H1 (cell line): Measurements from ENCODE around the gene CASZ1. TPM values are rescaled to one million over a fixed set of nuclear protein-coding genes. Genes with fewer than 3 reads are reported as not detected.

Experiments used
- CTCF ChIA-PET: fragments of 300-600 bp; sonication (Branson Sonifier 250); formaldehyde crosslinking; loops from one replicate; lab custom pipeline; 2021; ENCODE audit not compliant: partially characterized antibody; lab: Charles Lee
- POLR2A ChIA-PET: fragments of 300-600 bp; sonication (Branson Sonifier 250); formaldehyde crosslinking; loops from one replicate; lab custom pipeline; 2021; ENCODE audit warnings: inconsistent platforms; ENCODE audit not compliant: partially characterized antibody; lab: Charles Lee
- DNase-seq, 2 experiments: peaks; one replicate each; pipeline versions ENCODE4 v3.0.0 to v3.0.0-alpha.2; 2010 to 2022; ENCODE audit warnings: low spot score in 2 of 2, low read depth in 1 of 2, mixed read lengths in 1 of 2
- FAIRE-seq: peaks from 2 replicates; lab custom pipeline; 2011; peaks lifted over from hg19 to GRCh38; lab: Jason Lieb, UNC
- H2AFZ ChIP-seq: 2 replicates; pipeline ENCODE4 v1.8.1; 2012; ENCODE audit warnings: low read length, inconsistent platforms
- H2AK5ac ChIP-seq: 2 replicates; pipeline ENCODE4 v1.6.1; 2013; ENCODE audit warnings: low read depth, low read length
- H2BK120ac ChIP-seq: replicated peaks from 2 replicates; pipeline ENCODE3; 2013; ENCODE audit warnings: low read depth, low read length, inconsistent platforms
- H2BK12ac ChIP-seq: 2 replicates; pipeline ENCODE4 v1.6.1; 2013; ENCODE audit warnings: low read depth, low read length
- H2BK15ac ChIP-seq: 2 replicates; pipeline ENCODE4 v1.6.1; 2013; ENCODE audit warnings: low read length
- H2BK20ac ChIP-seq: 2 replicates; pipeline ENCODE4 v1.6.1; 2013; ENCODE audit warnings: low read length
- H2BK5ac ChIP-seq: 2 replicates; pipeline ENCODE4 v1.6.1; 2013; ENCODE audit warnings: low read depth, low read length
- H3K14ac ChIP-seq: 2 replicates; pipeline ENCODE4 v1.6.1; 2013; ENCODE audit warnings: inconsistent platforms; ENCODE audit not compliant: insufficient read length
- H3K18ac ChIP-seq: 2 replicates; pipeline ENCODE4 v1.6.1; 2013; ENCODE audit warnings: low read length; ENCODE audit errors: extremely low read depth
- H3K23ac ChIP-seq: 2 replicates; pipeline ENCODE4 v1.6.1; 2013; ENCODE audit warnings: inconsistent platforms; ENCODE audit not compliant: insufficient read length
- H3K23me2 ChIP-seq: 2 replicates; pipeline ENCODE4 v1.6.1; 2013; ENCODE audit warnings: low read depth, low read length
- H3K27ac ChIP-seq: 2 replicates; pipeline ENCODE4 v1.6.1; 2011; ENCODE audit warnings: low read depth, low read length, inconsistent platforms
- H3K27me3 ChIP-seq, 4 experiments: replicated peaks in 1 of 4; 1 replicate in 1 of 4; 2 replicates in 3 of 4; pipeline versions ENCODE4 v1.6.1 to v1.8.1; 2011 to 2013; ENCODE audit warnings: low read length in 3 of 4, mild to moderate bottlenecking in 3 of 4, inconsistent platforms in 2 of 4, mixed read lengths in 2 of 4, moderate library complexity in 1 of 4; ENCODE audit not compliant: control insufficient read depth in 3 of 4, insufficient read depth in 3 of 4; ENCODE audit errors: extremely low read depth in 1 of 4
- H3K36me3 ChIP-seq, 4 experiments: 2 replicates each; pipeline versions ENCODE4 v1.6.1 to v1.8.1; 2011 to 2013; ENCODE audit warnings: mild to moderate bottlenecking in 4 of 4, low read length in 3 of 4, moderate library complexity in 2 of 4, control low read depth in 1 of 4, inconsistent platforms in 1 of 4; ENCODE audit not compliant: insufficient read depth in 4 of 4, control insufficient read depth in 2 of 4
- H3K4ac ChIP-seq: replicated peaks from 2 replicates; pipeline ENCODE3; 2013; ENCODE audit warnings: low read length, low read depth, mixed read lengths, inconsistent platforms; ENCODE audit not compliant: insufficient read length
- H3K4me1 ChIP-seq, 4 experiments: replicated peaks in 1 of 4; 1 replicate in 1 of 4; 2 replicates in 3 of 4; pipeline versions ENCODE4 v1.6.1 to v1.8.1; 2011 to 2013; ENCODE audit warnings: low read length in 3 of 4, inconsistent platforms in 2 of 4, mixed read lengths in 1 of 4; ENCODE audit not compliant: insufficient read depth in 4 of 4, control insufficient read depth in 3 of 4
- H3K4me2 ChIP-seq, 2 experiments: 2 replicates each; pipeline versions ENCODE4 v1.6.1 to v1.8.1; 2011 to 2013; ENCODE audit warnings: low read depth in 2 of 2, low read length in 2 of 2, control low read depth in 1 of 2, inconsistent platforms in 1 of 2, mild to moderate bottlenecking in 1 of 2; ENCODE audit not compliant: insufficient read depth in 1 of 2
- H3K4me3 ChIP-seq, 4 experiments: fragments of 200-600, 300-600 bp in 1 of 4; sonication (generic), shearing (Covaris generic), sonication (Bioruptor Twin) in 1 of 4; 2 replicates each; pipeline versions ENCODE4 v1.5.1 to v1.8.1; 2011 to 2016; ENCODE audit warnings: low read length in 4 of 4, low read depth in 3 of 4, control low read depth in 2 of 4, inconsistent platforms in 2 of 4, mild to moderate bottlenecking in 2 of 4, mixed read lengths in 1 of 4, moderate library complexity in 1 of 4; ENCODE audit not compliant: insufficient read depth in 2 of 4; ENCODE audit errors: extremely low read depth in 1 of 4
- H3K56ac ChIP-seq: replicated peaks from 2 replicates; pipeline ENCODE3; 2013; ENCODE audit warnings: low read depth, mild to moderate bottlenecking, mixed read lengths, low read length, inconsistent platforms; ENCODE audit not compliant: insufficient read length
- H3K79me1 ChIP-seq: 2 replicates; pipeline ENCODE4 v1.6.1; 2013; ENCODE audit warnings: low read depth, low read length, control low read depth
- H3K79me2 ChIP-seq, 2 experiments: 2 replicates each; pipeline versions ENCODE4 v1.6.1 to v1.8.1; 2012 to 2013; ENCODE audit warnings: low read length in 2 of 2, mild to moderate bottlenecking in 2 of 2, inconsistent platforms in 1 of 2; ENCODE audit not compliant: insufficient read depth in 2 of 2, control insufficient read depth in 1 of 2
- H3K9ac ChIP-seq, 4 experiments: replicated peaks in 1 of 4; 1 replicate in 1 of 4; 2 replicates in 3 of 4; pipeline versions ENCODE4 v1.6.1 to v1.8.1; 2011 to 2013; ENCODE audit warnings: low read depth in 3 of 4, low read length in 3 of 4, control low read depth in 2 of 4, mild to moderate bottlenecking in 2 of 4, moderate library complexity in 2 of 4, inconsistent platforms in 1 of 4; ENCODE audit errors: extremely low read depth in 1 of 4
- H3K9me3 ChIP-seq, 2 experiments: 2 replicates each; pipeline versions ENCODE4 v1.6.1 to v1.8.1; 2012 to 2013; ENCODE audit warnings: mild to moderate bottlenecking in 2 of 2, moderate library complexity in 2 of 2, control low read depth in 1 of 2, inconsistent platforms in 1 of 2, low read depth in 1 of 2, low read length in 1 of 2, mixed read lengths in 1 of 2; ENCODE audit not compliant: insufficient read depth in 2 of 2
- H4K20me1 ChIP-seq, 2 experiments: replicated peaks in 1 of 2; 2 replicates each; pipeline versions ENCODE3 to v1.8.1; 2011 to 2013; ENCODE audit warnings: inconsistent platforms in 2 of 2, low read length in 2 of 2, mild to moderate bottlenecking in 1 of 2; ENCODE audit not compliant: insufficient read depth in 2 of 2, control insufficient read depth in 1 of 2
- H4K5ac ChIP-seq: 2 replicates; pipeline ENCODE4 v1.6.1; 2013; ENCODE audit warnings: low read length, low read depth, mixed read lengths, inconsistent platforms; ENCODE audit not compliant: insufficient read length
- H4K8ac ChIP-seq: 2 replicates; pipeline ENCODE4 v1.8.0; 2013; ENCODE audit warnings: mild to moderate bottlenecking, moderate library complexity, low read length, inconsistent platforms; ENCODE audit not compliant: insufficient read depth; ENCODE audit errors: extremely low read depth
- H4K91ac ChIP-seq: replicated peaks from 2 replicates; pipeline ENCODE3; 2013; ENCODE audit warnings: low read length, mixed read lengths, inconsistent platforms; ENCODE audit not compliant: insufficient read length
- ASH2L ChIP-seq: fragments of 200-600, 300-600 bp; sonication (generic); IDR thresholded peaks from one replicate; pipeline ENCODE4 v1.7.1; 2017; ENCODE audit warnings: low read length
- CBX8 ChIP-seq: fragments of 300-800, 300-1000 bp; sonication (generic); IDR thresholded peaks from 2 replicates; pipeline ENCODE4 v1.7.1; 2016; ENCODE audit warnings: low read depth, low read length, borderline replicate concordance
- JUN ChIP-seq: IDR thresholded peaks from 2 replicates; pipeline ENCODE4 v1.6.1; 2011; ENCODE audit warnings: low read depth, mild to moderate bottlenecking, improper control_type of control experiment, low read length
- JUND ChIP-seq: IDR thresholded peaks from 2 replicates; pipeline ENCODE4 v1.6.1; 2011; ENCODE audit warnings: mild to moderate bottlenecking, improper control_type of control experiment, low read length
- MAFK ChIP-seq: IDR thresholded peaks from 2 replicates; pipeline ENCODE4 v1.6.1; 2012; ENCODE audit warnings: low read depth, mild to moderate bottlenecking, improper control_type of control experiment, low read length
- SAP30 ChIP-seq: fragments of 300-600 bp; sonication (generic); IDR thresholded peaks from 2 replicates; pipeline ENCODE4 v1.7.1; 2012; ENCODE audit warnings: low read length, moderate library complexity, mild to moderate bottlenecking, inconsistent platforms; ENCODE audit not compliant: insufficient read depth, insufficient replicate concordance
- SP4 ChIP-seq: IDR thresholded peaks from 2 replicates; pipeline ENCODE4 v1.6.1; 2012; ENCODE audit warnings: low read length, inconsistent platforms
- SUZ12 ChIP-seq: fragments of 200-600 bp; sonication (generic); IDR thresholded peaks from 2 replicates; pipeline ENCODE4 v1.6.1; 2012; ENCODE audit warnings: mild to moderate bottlenecking, inconsistent platforms, low read length, moderate library complexity, mixed read lengths
- WGBS, 2 experiments: shearing (Covaris generic) in 1 of 2; methylation state at CpG; one replicate each; pipeline versions ENCODE4 v1.1.6 to v1.1.7; 2013 to 2015; ENCODE audit warnings: low lambda C conversion rate in 2 of 2, mixed read lengths in 2 of 2, inconsistent platforms in 1 of 2, low coverage in 1 of 2, missing lambda C conversion rate in 1 of 2; ENCODE audit not compliant: insufficient replicate concordance in 2 of 2, insufficient coverage in 1 of 2, insufficient read length in 1 of 2; ENCODE audit errors: extremely low coverage in 1 of 2, missing lambda C conversion rate in 1 of 2; 5-methylcytosine and 5-hydroxymethylcytosine counted together
- polyA plus RNA-seq, 7 experiments: library from polyadenylated mRNA; depleted of rRNA in 3 of 7; stranded (reverse) in 5 of 7; unstranded in 2 of 7; fragments of >200 nt in 5 of 7; fragments of 200-250 nt in 2 of 7; gene quantifications; 1 replicate in 5 of 7; 2 replicates in 1 of 7; 4 replicates in 1 of 7; pipeline versions ENCODE4 v1.2.1 to v1.2.3, GENCODE V29; 2011 to 2013; ENCODE audit warnings: missing spikeins in 2 of 7, mixed read lengths in 2 of 7
- total RNA-seq: library from RNA; stranded (reverse); fragmentation: NEBNext Ultra II Directional; extraction: Animal tissue kit (Norgen Biotek cat#: 25700); gene quantifications from 2 replicates; pipeline ENCODE4 v1.2.1, GENCODE V29; 2021
- TF ChIP-seq, protein P1 (sequence below): IDR thresholded peaks from 2 replicates; pipeline ENCODE4 v1.6.1; 2011; ENCODE audit warnings: low read depth, mild to moderate bottlenecking, low read length; ENCODE audit not compliant: insufficient read depth

The CASZ1 gene
- total and polyA plus RNA-seq, 2 of the 8 experiments (the other 6 are each of a cell fraction or from before 2014, with no cell fraction given) = 4.4 to 7.7 TPM

DNA sequence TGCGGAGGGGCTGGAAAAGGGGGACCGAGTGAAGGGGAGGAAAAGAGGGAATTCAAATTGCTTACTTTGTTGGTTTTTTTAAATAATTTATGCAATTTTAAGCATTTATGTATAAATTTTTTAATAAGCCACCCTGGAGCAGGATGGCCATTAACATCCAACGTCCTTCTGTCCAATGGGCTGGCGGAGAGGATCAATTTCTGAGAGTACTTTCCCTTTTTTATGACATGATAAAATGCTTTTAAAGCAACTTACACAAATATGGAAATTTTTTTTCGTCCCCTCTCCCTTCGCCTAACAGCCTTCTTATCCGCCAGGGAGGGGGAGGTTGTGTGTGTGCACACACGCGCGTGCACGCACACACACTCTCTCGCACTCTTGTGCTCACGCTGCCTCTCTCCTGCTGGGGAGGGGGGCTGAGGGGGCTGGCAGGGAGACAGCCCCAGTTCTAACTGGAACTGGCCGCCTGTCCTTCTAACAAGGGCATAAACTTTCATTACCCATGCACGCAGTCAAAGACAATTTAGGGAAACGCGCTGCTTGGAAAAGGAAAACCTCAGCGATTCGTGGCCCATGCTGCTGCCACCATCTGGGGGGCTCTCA lies 123.2 kb downstream of the CASZ1 start:
- WGBS, 2 experiments = 91% methylated on average over 13 of the region's 19 CpGs; no CpG with 5 or more reads in 1 of the 2 experiments
- no peaks in the 10 kb centered on the region for H3K36me3 ChIP-seq
- no peak overlapping the region for H3K9ac ChIP-seq
- H3K27me3 ChIP-seq = no peaks in the 10 kb centered on the region
- H3K4ac ChIP-seq = no peak overlapping the region
- H4K5ac ChIP-seq = no peak overlapping the region
- H3K18ac ChIP-seq = no peak overlapping the region
- H2BK120ac ChIP-seq = no peak overlapping the region
- H2AFZ ChIP-seq = no peak overlapping the region
- H4K8ac ChIP-seq = peak overlapping the region; percentile 57; the same call in 1 of the 2 replicates
- no peak overlapping the region for H3K27ac ChIP-seq
- H2BK12ac ChIP-seq = no peak overlapping the region
- CTCF ChIA-PET = interaction anchor here (1.3 to 1.4 kb wide), 2 partner anchors 25 to 35 kb away, joined by 3 read pairs; no protein-coding TSS in a partner anchor
- no peak overlapping the region for H3K4me3 ChIP-seq
- no peak overlapping the region for H3K56ac ChIP-seq
- H3K79me2 ChIP-seq = no peaks in the 10 kb centered on the region
- H3K23me2 ChIP-seq = no peaks in the 10 kb centered on the region
- no peak overlapping the region for H2BK15ac ChIP-seq
- no peak overlapping the region for H2AK5ac ChIP-seq
- H3K23ac ChIP-seq = no peak overlapping the region
- no peak overlapping the region for H3K4me2 ChIP-seq
- no peak for FAIRE-seq
- H3K9me3 ChIP-seq = no peaks in the 10 kb centered on the region
- no peak overlapping the region for H2BK20ac ChIP-seq
- POLR2A ChIA-PET = no interaction called here
- H4K20me1 ChIP-seq = no peaks in the 10 kb centered on the region
- no peak overlapping the region for H4K91ac ChIP-seq
- TF ChIP-seq CBX8 = no peak
- no peak for TF ChIP-seq ASH2L
- no peak for TF ChIP-seq SAP30
- no peak for TF ChIP-seq SP4
- TF ChIP-seq MAFK = no peak
- no peak for TF ChIP-seq JUND
- TF ChIP-seq, protein P1, sequence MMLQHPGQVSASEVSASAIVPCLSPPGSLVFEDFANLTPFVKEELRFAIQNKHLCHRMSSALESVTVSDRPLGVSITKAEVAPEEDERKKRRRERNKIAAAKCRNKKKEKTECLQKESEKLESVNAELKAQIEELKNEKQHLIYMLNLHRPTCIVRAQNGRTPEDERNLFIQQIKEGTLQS = no peak
- no peak for TF ChIP-seq SUZ12
- no peak for TF ChIP-seq JUN
- H3K79me1 ChIP-seq = no peaks in the 10 kb centered on the region
- no peak overlapping the region; the same call in 1 of the 2 replicates for H2BK5ac ChIP-seq
- H3K14ac ChIP-seq = no peak overlapping the region
- DNase-seq = no peak
- H3K4me1 ChIP-seq = peaks cover 0 to 28% (median 18%) of the 10 kb centered on the region in 4 experiments; a peak in 6 of 7 replicates
